CD4-positive, alpha-beta T cell treated with Interleukin-6 for 4 hours (primary cell): ENCODE measurements around the gene HOXD8.

Source experiments
- DNase-seq: peaks from one replicate; pipeline ENCODE4 v3.0.0-alpha.2; 2020; ENCODE audit warnings: mixed read lengths

Gene HOXD8

DNA sequence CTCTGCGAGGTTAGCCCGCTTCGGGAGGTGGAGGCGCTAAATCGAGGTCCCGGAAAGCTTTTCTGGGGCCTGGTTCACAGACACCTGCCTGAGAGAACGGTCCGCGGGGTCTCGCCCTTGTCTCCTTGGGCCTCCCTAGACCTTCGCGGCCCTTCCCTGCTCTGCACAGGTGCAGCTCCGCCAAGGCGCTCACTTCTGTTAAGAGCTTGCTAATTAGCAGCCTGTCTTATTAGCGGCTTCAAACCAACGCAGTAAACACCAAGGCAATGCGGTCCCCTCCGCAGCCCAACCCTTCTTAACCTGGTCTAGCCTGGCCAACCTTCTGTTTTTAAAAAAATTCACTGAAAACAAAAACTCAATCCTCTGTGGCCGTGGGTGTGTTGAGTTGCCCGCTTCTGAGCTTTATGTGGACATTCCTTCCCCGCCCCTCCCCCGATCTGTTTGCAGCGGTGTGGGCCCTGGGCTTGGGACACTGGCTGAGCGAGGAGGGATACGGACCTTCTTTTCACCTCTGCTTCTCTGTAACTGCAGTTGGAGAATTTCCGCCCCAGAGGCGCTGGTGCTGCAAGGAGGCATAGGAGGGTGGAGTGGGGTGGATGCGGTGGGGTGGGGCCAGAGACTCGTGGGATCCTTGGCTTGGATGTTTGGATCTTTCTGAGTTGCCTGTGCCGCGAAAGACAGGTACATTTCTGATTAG, 18.4 kb downstream of the HOXD8 start:
- no peak for DNase-seq

DNA sequence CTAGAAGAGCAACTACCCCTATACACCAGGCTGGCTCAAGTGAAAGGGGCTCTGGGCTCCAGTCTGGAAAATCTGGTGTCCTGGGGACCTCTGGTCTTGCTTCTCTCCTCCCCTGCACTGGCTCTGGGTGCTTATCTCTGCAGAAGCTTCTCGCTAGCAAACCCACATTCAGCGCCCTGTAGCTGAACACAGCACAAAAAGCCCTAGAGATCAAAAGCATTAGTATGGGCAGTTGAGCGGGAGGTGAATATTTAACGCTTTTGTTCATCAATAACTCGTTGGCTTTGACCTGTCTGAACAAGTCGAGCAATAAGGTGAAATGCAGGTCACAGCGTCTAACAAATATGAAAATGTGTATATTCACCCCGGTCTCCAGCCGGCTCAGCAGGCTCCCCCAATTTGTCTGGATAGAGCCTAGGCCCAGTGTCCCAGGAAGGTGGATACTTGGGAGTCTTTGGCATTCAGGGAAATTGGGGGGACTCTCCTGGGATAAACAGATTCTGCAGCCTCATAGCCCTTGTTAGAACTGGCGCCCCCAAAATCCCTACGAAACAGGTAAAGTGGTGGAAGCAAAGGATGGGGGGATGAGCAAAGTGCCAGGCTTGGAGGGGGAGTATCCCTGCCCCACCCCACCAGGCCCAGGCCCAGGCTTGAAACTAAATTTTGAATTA, 19.4 kb downstream of the HOXD8 start:
- DNase-seq = no peak

DNA sequence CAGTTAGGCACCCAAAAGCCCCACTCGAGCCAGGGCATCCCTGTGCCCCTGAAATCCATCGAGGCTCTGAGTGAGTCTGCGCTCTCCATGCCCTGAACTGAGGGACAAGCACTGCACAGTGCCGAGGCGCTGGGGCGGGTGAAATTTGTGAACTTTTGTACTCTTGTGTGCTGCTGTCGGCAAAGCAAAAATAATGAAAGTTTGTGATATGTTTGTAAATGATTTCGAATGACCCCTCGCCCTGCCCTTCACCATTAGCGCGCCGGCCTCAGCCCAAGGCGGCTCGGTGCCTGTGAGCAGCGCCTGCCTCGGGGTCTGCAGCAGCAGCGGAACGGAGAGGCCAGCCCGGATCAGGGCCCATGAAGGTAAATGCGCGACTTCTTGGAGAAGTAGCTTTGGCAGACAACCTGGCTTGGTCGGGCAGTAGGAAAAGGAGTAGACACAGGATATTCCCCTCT, 20.0 kb downstream of the HOXD8 start:
- DNase-seq = no peak

DNA sequence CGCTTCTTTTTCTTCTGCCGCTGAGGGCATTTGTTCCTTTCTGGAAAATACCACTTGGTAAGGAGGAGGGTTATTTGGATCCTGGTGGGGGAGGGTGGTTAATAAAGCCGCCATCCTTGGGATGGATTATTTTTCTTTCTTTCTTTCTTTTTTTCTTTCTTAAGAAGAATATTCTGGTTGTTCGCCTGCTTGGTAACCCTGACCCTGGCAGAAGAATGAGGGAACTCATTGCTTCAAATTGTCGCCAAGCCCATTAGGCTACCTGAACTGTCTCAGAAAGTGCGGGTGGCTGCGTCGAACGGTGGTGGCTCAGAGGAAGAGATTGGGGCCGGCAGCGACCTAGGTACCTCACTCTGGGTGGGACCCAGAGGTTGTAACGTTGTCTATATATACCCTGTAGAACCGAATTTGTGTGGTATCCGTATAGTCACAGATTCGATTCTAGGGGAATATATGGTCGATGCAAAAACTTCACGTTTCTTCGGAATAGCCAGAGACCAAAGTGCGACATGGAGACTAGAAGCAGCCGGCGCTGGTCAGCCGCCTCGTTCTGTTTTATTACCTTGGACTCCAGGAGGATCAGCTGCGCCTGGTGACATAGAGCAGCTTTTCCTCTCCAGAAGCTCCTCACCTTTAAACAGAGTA, 20.6 kb downstream of the HOXD8 start:
- DNase-seq = no peak

DNA sequence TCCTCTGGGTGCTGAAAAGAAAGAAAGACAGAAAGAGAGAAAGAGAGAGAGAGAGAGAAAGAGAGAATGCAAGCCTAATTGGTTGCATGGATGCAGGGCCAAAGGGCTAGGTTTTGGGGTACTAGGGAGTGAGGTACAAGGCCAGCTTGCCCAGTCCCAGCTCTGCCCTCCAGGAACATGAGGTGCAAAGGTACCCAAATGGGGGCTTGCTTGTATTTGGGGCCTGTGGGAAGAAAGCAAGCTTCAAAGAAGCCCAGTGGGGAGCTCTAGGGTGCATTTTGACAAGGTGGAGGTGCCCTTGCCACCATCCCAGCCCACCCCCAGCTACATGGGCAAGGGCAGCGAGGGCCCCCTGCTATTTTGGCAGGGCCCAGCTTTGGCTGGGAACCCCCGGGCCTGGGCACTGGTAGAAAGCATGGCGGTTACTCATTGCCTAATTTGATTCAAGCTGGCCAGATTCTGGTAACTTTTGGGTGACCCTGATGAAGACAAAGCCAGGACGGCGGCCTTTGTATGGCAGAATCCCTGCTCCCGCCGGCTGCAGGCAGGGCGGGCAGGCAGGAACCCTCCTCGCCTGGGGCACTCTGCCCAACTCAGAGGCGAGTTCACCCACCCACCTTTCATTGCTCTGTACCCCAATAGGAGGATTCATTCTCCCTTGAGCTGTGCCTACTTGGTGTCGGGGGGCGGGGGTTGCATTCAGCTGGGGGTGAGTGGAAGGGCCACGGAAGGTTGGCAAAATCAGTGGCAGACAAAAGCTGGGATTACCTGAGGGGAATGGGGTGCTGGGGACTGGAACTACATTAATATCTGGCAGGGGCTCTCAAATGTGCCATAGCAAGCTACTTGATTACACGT, 21.3 kb downstream of the HOXD8 start:
- DNase-seq = no peak

DNA sequence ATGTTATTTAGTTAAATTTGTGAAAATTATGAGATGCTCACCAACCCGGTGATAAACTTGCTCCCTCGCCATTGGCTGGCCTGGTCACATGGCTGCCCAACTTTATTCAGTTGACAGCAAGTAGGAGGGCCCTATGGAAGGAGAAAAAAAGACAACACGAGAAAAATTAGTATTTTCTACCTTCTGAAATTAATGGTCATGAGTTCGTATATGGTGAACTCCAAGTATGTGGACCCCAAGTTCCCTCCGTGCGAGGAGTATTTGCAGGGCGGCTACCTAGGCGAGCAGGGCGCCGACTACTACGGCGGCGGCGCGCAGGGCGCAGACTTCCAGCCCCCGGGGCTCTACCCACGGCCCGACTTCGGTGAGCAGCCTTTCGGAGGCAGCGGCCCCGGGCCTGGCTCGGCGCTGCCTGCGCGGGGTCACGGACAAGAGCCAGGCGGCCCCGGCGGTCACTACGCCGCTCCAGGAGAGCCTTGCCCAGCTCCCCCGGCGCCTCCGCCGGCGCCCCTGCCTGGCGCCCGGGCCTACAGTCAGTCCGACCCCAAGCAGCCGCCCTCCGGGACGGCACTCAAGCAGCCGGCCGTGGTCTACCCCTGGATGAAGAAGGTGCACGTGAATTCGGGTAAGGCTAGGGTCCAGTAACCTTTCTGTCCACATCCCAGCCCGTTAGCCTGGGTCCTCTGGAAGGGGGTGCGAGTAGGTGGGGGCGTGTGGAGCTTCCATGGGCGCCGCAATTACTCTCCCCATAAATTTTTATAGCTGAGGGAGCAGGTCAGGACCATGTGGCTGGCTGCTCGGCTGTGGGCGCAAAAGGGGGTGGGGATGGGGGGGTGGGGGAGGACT, 22.2 kb downstream of the HOXD8 start, which contains the start of gene HOXD4:
Gene HOXD4, plus strand, starts transcription at position 109 of the 846 bp plus-strand sequence. Its CDS starts 84 bp downstream, at position 193.
- DNase-seq = no peak

DNA sequence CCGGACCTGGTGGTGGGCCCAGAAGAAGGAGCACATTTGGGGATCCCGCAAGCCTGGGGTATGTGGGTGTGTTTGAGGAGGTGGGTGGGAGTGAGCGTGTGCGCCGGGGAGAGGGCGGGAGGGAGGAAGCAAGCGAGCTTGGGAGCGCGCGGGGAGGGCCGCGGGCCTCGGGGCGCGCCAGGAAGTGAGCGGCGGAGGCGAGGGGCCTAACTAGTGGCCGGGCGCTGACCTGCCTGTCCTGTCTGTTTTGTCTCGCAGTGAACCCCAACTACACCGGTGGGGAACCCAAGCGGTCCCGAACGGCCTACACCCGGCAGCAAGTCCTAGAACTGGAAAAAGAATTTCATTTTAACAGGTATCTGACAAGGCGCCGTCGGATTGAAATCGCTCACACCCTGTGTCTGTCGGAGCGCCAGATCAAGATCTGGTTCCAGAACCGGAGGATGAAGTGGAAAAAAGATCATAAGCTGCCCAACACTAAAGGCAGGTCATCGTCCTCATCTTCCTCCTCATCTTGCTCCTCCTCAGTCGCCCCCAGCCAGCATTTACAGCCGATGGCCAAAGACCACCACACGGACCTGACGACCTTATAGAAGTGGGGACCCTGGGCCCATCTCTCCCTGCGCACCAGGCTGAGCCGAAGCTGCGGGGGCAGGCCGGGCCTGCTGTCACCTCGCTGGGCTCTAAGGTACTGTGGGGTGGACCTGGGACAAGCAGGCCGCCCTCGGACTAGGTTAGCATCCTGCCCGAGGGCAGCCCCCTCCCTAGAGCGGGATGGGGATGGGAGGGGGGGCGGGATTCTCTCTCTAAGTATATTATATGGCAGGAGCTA, 23.1 kb downstream of the HOXD8 start:
- no peak for DNase-seq

DNA sequence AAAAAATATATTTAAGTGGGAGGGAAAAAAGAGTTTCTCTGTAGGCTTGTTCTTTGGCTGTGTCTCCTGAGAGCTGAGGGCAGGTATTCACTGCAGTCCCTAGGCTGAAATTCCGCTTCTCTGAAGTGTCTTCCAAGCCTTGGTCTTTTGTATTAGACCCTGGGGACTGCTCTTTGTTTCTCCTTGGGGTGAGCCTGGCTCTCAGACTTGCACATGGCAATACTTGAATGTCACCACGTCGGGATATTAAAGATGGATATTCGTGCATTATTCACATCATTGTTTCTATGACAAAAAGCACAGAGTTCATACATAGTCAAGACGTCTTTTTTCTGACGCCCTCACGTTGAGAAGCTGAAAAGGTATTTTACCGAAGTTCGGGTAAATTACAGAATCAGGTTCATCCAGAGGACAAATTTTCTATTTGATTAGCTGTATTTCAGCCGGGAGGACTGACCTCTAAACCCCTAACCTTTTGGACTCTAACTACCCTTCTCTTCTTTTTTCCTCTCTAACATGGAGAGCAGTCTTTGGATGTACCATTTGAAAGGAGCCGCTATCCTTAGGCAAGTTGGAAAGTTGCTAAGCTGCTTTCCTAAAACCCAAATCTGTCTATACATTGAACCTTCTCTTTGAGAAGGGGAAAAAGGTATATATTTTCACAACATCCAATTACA, 25.2 kb downstream of the HOXD8 start:
- DNase-seq = no peak

DNA sequence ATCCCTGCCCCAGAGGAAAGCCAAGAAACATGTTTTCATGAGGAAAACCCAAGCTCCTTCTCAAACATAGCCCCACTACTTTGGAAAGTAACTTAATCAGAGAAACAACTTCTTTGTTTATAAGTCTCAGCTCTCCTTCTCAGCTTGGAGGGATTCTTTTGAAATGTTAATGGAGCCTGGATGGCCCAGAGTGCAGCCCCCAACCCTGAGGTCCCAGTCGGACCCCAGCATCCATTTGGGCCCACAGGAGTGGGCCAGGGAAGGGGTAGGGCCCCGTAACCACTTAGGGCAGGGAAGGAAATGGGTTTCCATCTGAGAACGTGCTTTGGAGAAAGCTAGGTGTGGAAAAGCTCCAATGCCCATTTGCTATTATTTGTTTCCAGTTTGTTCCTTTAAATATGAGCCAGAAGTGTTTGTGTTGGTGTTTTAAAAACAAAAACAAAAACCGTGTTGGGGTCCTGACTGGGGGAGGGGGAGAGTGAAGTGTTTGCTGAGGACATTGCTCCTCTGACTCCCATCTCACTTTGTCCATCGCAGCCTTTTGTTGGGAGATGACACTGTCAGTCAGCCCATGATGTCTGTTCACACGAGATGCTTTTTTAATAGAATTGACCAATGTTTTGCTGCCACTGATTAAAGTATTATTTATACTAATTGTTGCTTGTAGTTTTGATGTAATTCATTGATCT, 26.0 kb downstream of the HOXD8 start:
- no peak for DNase-seq

DNA sequence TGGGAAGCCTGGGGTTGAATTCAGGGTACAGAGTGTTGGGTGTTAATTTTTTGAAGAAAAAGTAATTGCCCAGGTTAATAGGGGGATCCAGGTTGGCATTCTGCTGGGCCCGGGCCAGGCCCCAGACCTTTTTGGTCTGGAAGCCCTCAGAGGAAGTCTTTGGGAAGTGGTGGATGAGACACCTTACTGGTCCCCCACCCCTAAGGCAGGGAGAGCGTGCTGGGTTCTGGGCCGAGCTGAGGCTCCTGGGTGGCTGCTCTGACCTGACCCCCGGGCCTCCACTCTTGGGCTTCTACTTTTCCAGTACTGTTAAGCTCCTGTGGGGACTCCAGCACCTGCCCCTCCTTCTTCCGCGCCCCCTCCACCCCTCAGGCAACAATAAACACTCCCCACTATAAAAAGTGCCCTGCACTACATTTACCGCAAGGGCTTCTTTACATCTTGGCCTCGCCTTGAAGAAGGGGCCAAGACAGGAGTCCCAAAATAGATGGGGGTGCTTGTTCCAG, 26.8 kb downstream of the HOXD8 start:
- no peak for DNase-seq

DNA sequence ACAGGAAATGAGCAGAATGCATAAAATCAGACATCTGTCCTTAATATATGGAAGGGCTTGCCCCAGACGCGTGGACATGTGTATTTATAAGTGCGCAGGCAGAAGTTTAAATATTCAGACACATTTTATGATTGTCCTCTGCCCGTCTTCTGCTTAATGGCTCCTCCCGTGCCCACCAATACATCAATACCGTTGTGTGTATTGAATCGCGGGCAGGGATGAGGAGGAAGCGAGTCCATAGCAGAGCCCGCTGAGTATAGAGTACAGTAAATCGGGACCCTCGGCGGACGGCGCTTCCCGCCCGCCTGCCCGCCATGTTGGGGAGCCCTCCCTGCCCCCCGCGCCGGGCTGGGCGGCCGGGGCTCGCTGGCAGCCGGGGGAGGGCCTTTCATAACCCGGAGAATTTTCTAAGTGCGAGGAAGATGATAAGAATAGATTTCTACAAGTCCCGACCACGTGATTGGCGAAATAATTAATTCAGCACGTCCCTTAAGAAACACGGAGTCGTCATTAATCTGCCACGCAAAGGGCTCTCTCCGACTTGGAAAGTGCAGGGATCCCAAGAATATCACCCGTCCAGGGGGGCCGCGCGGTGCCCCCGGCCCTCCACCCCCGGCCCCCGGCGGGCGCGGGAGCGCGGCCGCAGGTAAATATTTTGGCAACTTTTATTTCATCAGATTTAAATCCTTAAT, 27.4 kb downstream of the HOXD8 start, which contains the start of gene HOXD3:
Gene HOXD3, plus strand, starts transcription at position 501 of the 692 bp plus-strand sequence. CDS start 11,808 bp downstream, outside the sequence.
- no peak for DNase-seq

DNA sequence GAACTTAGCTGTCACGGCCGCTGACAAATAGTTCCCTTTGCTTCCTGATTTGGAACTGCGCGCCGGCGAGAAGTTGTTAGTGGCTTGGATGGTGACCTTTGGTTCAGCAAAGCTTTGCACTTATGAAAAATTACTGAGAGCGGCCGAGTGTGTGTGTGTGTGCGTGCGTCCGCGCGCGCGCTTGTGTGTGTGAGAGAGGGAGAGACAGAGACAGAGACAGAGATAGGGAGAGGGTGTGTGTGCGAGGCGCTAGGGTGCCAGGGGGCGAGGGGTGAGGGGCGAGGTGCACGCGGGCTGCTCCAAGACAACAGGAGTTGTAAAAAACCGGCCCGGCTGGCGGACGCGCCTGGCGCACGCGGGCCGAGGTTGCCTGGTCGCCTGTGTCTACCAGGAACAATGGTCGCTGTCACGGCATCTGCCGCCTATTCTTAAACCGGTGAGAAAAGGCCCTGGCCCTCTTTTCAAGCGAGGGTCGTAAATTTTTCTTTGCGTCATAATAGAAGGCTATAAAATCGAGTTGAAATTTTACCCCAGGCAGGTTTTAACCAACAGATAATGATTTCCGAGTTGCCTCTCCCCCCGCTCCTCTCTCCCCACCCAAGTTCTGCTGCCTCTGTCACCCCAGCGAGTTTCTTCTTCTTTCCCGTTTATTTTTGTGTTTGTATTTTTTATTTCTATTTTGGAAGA, 28.1 kb downstream of the HOXD8 start:
- no peak for DNase-seq

DNA sequence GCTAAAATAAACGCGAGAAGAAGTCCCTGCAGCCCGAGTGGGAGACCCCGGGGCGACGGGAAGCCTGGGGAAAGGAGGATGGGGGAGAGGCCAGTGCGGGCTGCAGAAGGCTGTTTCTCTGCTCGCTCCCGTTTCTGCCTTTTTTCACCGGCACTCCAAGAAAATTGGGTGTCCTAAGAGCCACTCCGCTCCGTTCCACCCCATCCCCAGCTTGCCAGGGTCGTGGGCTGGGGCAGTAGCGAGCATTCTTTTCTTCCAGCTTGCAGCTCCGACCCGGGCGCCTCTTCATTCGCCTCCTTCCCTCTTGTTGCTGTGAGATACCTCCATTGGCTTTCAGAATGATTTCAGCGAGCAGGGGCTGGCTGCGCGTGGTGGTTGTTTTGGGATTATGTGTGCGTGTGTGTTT, 28.7 kb downstream of the HOXD8 start:
- DNase-seq = no peak

DNA sequence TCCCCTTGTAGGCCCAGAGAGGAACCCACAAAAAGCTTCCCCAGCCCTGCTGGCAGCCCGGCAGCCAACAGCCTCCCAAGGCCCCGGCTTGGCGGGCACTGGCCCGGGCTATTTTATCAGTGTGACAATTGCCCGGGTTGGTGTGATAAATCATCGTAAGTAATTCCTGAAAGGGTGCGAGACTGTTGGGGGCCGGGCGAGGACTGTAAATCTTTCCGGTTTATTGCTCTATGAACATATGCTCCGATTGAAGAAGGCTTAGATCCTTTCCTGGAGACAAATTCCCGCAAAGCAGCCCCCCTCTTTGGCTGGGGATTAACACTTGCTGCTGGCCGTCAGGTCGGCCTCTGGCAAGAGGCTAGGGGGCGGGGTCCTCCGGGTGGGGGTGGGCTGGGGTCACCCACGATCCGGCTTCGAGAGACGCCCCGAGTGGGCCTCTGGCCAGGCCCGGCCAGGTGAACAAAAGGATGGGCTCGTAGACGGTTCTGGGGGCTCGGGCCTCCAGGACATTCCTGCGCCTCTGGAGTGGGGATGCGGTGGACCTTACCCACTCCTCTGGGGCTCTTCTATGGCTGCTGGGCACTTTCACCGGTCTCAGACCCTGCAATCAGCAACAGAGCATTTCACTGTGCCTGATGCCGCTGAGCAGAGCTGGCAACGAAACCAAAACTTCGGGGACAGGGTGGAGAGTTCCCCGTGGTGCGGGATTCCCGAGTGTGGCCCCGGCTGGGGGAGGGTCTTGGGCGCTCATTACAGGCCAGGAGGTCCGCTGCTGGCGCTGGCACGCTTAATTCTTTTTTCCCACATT, 29.6 kb downstream of the HOXD8 start:
- no peak for DNase-seq

DNA sequence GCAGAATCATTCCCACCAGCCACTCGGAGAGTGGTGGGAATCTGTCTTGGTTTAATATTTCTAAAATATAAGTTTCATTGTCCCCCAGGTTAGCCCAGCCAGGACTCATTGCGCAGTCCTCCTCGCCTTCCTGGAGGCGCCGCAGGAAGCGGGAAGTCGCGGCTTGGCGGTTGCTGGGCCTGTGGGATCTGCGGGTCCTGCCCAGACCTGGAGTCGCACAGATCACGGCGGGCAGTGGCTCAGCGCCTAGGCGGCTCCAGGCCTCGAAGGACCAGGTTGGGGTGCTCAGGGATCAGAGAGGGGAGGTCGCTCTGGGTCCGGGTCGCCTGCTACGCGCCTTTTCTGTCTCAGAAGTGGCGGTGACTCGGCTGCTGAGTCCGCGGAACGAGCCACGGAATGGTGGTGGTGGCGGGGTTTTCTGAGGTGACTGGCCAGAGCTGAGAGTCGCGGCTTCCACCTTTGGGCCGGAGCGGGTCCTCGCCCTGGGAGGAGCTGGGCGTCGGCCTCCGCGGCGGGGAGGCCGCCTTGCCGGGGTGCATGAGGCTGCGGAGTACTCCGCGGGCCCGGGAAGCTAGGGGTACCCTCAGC, 30.3 kb downstream of the HOXD8 start:
- no peak for DNase-seq

DNA sequence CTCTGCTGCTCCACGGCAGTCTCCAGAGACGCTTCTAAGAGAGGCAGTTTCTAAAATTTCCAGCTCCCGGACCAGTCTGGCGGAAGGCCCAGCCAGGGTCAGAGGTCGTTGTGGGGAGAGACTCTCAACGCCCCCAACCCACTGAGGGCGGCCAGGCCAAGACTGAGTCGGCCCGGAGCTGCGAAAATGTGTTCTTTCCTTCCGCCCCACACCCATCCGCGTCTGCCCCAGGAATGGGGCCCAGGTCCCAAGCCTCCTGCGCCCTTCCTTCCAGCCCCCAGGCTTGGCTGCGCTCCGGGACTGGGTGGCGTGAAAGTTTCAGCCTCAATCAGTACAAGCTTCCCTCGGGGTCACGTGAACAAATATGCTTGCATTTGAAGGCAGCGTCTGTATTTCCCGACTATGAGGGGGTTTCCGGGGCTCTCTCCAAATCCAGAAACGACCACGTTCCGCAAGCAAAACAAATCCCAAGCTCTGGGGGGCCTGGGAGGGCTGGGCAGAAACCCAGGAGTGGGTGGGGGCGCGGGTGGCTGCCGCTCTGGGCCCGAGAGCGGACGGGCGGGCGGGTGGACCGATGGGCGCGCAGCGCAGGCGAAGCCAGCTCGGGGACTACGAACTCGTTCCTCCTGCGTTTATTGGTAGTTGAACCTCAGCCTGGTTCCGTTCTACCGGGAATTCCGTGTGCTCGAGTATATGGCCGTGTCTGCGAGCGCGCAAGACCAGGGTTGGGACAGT, 30.9 kb downstream of the HOXD8 start:
- DNase-seq = no peak
